Activated T-helper 2 cell treated with anti-CD3 and anti-CD28 coated beads, Interferon-gamma antibody, Interleukin-2, Interleukin-4, amounts not matched to agents 10 μg/mL and 5 μg/mL and 100 μg/mL, durations not matched to agents 14 hours and 24 hours and 36 hours (primary cell): ENCODE measurements around the gene ACADVL. TPM values are rescaled to one million over a fixed set of nuclear protein-coding genes. Genes with fewer than 3 reads are reported as not detected.

Source experiments
- DNase-seq: peaks from one replicate; pipeline ENCODE4 v3.0.0; 2021; ENCODE audit warnings: low spot score
- H3K27ac Mint-ChIP-seq: one replicate; pipeline ENCODE4 v1.8.0; 2021; ENCODE audit warnings: mixed read lengths
- H3K27me3 Mint-ChIP-seq: one replicate; pipeline ENCODE4 v1.8.0; 2021; ENCODE audit warnings: low read depth, mixed read lengths
- H3K36me3 Mint-ChIP-seq: one replicate; pipeline ENCODE4 v1.8.0; 2021; ENCODE audit warnings: low read depth, mixed read lengths
- H3K4me1 Mint-ChIP-seq: one replicate; pipeline ENCODE4 v1.8.0; 2021; ENCODE audit warnings: low read depth, mixed read lengths
- H3K4me3 Mint-ChIP-seq: one replicate; pipeline ENCODE4 v1.8.0; 2021; ENCODE audit warnings: low read depth, mild to moderate bottlenecking, moderate library complexity, mixed read lengths
- H3K9me3 Mint-ChIP-seq: one replicate; pipeline ENCODE4 v1.8.0; 2021; ENCODE audit warnings: mixed read lengths
- intact Hi-C: fragments of 100-400 bp; cut with micrococcal nuclease; formaldehyde crosslinking; loops from one replicate; pipeline ENCODE4 v1.15.1; 2023
- total RNA-seq: library from RNA; stranded (reverse); gene quantifications from 2 replicates; pipeline ENCODE4 v1.2.3, GENCODE V29; 2022

Gene ACADVL
- total RNA-seq, 1 donor from 2014 or later = 492 TPM

DNA sequence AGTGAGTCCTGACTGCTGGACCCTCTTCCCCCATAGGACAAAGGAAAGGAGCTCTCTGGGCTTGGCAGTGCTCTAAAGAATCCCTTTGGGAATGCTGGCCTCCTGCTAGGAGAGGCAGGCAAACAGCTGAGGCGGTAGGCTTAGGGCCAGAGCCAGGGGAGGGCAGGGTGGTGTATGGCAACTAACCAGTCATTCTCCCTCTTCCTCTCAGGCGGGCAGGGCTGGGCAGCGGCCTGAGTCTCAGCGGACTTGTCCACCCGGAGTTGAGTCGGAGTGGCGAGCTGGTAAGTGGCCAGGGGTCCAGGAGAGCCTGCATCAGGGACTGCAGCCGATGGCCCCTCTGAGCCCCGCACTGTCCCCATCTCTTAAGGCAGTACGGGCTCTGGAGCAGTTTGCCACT lies 4.4 kb downstream of the ACADVL start:
- Mint-ChIP-seq H3K36me3 (peaks cover 75% of the 10 kb centered on the region), H3K4me3 (no peak overlapping the region), H3K27ac (no peak overlapping the region), H3K4me1 (peaks cover 25% of the 10 kb centered on the region), H3K9me3 (no peaks in the 10 kb centered on the region), H3K27me3 (no peaks in the 10 kb centered on the region)
- intact Hi-C loops = no loop called here
- no peak for DNase-seq

DNA sequence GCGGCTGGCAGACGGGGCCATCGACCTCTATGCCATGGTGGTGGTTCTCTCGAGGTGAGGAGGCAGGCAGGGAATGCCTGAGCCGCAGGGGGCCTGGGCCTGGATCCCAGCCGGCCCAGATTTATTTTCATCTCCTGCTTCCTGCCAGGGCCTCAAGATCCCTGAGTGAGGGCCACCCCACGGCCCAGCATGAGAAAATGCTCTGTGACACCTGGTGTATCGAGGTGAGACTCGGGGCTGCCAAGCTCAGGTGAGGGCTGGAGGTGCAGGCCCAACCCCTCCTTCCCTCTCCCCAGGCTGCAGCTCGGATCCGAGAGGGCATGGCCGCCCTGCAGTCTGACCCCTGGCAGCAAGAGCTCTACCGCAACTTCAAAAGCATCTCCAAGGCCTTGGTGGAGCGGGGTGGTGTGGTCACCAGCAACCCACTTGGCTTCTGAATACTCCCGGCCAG lies 4.9 kb downstream of the ACADVL start:
- intact Hi-C loops = no loop called here
- peaks cover 20% of the 10 kb centered on the region for H3K4me1 Mint-ChIP-seq
- H3K4me3 Mint-ChIP-seq = no peak overlapping the region
- no peaks in the 10 kb centered on the region for H3K9me3 Mint-ChIP-seq
- DNase-seq = no peak
- H3K27ac Mint-ChIP-seq = no peak overlapping the region
- H3K36me3 Mint-ChIP-seq = peaks cover 80% of the 10 kb centered on the region
- H3K27me3 Mint-ChIP-seq = no peaks in the 10 kb centered on the region

DNA sequence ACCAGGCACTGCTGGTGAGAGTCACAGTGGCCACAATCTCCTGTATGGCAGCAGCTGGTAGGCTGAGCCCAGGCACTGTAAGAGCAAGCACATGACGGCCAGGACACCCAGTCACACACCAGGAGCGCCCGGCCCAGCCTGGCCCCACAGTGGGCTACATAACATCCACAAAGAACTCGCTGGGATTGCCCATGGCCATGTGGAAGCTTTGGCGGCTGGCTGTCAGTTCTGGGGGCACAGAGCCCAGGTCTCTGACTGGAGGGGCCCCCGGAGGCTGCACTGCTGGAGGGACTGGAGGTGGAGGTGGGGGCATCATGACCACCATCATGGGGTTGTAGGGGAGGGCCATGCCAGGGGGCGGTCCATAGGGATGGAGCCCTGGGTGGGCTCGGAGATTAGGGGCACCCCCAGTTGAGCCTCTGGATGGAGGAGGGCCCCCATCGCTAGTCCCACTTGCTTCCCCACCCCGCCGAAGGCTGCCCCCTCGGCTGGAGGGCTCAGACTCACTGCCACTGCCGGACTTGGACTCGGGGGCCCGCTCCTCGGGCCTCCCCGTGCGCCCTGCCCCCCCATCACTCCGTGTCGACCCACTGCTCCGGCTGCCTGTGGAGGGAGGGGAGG lies 6.1 kb downstream of the ACADVL start:
- Mint-ChIP-seq H3K9me3 (no peaks in the 10 kb centered on the region), H3K27ac (no peak overlapping the region), H3K4me3 (no peak overlapping the region), H3K27me3 (no peaks in the 10 kb centered on the region), H3K36me3 (peaks cover 81% of the 10 kb centered on the region), H3K4me1 (peaks cover 13% of the 10 kb centered on the region)
- no peak for DNase-seq
- intact Hi-C loops = no loop called here

DNA sequence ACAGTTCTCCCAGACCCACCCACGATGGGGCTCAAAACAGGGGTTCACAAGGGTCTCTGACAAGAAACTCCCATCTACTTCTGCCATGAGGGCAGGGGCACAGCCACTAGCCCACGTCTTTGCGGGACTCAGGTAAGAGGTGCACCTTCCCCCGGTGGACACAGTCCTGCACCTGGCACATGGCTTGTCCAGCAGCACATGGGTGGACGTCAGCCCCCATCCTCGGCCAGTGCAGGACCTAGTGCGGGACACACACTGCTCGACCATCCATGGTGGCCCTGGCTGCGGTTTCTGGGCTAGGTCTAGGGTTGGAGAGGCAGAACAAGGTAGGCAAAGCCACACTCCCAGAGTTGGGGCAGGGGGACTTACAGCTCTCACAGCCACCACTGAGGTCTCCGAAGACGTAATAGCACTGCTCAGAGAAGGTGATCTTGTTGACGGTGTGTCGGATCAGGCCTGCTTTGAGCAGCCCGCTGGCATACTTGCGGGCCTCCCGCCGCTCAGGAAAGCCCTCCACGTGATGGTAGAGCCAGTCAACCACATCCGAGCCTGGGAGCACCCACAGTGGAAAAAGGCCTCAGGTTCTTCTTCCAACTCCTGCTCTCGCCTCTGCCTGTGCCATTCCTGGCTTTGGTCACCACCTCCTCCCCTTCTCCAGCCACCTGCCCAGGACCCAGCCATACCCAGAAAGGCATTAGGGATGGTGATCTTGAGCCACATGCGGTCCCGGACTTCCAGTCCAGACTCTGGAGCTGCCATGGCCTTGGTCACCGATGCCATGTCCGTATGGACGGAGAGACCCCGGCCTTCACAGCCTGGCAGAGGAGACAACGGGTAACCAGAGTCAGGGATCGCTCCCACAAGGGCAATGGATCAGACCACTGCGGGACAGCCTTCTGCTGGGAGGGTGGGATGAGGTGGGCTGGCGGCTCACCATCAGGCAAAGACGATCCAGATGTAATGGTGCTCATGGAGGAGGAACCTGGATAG lies 7.3 kb downstream of the ACADVL start:
- no peak for DNase-seq
- H3K4me1 Mint-ChIP-seq = peaks cover 6% of the 10 kb centered on the region
- H3K9me3 Mint-ChIP-seq = no peaks in the 10 kb centered on the region
- no peak overlapping the region for H3K4me3 Mint-ChIP-seq
- intact Hi-C loops = no loop called here
- peaks cover 74% of the 10 kb centered on the region for H3K36me3 Mint-ChIP-seq
- H3K27me3 Mint-ChIP-seq = no peaks in the 10 kb centered on the region
- no peak overlapping the region for H3K27ac Mint-ChIP-seq

DNA sequence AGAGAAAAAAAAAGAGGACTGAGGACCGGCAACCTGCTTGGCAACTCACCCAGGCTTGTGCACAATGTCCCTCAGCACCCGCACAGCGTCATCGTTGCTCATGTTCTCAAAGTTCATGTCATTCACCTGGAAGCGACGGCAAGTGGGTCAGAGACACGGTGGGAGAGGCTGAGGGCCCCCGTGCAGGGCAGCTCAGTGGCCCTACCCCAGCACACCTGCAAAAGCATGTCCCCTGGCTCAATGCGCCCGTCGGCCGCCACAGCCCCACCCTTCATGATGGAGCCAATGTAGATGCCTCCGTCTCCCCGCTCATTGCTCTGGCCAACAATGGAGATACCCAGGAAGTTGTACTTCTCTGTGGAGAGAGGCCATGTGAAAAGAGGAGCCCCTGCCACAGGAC lies 9.2 kb downstream of the ACADVL start:
- Mint-ChIP-seq H3K27ac (no peak overlapping the region), H3K27me3 (no peaks in the 10 kb centered on the region), H3K4me3 (no peak overlapping the region), H3K36me3 (peaks cover 60% of the 10 kb centered on the region), H3K9me3 (no peaks in the 10 kb centered on the region), H3K4me1 (peaks cover 20% of the 10 kb centered on the region)
- intact Hi-C loops = no loop called here
- no peak for DNase-seq

DNA sequence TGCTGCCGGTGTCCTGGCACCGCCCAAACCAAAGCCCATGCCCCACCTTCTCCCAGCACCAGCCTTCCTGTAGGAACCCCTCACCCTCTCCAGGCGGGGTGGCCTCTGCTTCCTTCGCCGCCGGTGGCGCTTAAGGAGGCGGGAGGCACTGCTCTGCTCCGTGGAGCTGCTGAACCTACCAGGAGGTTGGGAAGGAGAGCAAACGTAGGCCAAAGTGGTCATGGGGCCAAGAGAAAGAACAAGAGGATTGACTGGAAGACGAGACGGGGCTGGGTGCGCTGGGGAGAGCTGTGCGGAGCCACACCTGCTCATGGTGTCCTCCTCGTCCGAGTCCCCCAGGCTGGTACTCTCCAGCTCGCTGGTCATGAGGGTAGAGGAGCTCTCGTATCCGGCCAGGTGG lies 9.8 kb downstream of the ACADVL start:
- Mint-ChIP-seq H3K4me1 (peaks cover 20% of the 10 kb centered on the region), H3K4me3 (no peak overlapping the region), H3K36me3 (peaks cover 57% of the 10 kb centered on the region), H3K9me3 (no peaks in the 10 kb centered on the region), H3K27me3 (no peaks in the 10 kb centered on the region), H3K27ac (no peak overlapping the region)
- no peak for DNase-seq
- intact Hi-C loops = no loop called here

DNA sequence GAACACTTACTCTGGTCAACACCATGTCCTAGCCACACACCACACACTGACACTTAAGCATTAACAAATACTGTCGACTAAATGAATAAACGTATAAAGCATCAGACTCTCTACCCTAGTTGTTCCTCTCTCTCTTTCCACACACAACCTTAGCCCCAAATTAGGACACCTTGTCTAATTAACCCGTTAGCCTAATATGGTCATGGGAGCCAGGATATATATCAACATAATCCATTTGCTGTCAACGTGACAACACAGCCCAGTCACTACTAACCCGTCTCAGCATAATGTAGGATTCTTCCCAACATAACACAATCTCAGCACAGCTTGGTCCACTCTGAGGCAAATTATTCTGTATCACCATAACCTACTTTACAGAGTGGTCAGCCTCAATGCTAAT lies 12.4 kb downstream of the ACADVL start:
- Mint-ChIP-seq H3K27me3 (no peaks in the 10 kb centered on the region), H3K9me3 (no peaks in the 10 kb centered on the region), H3K27ac (peak overlapping the region; percentile 17), H3K4me3 (peak overlapping the region; percentile 27), H3K4me1 (peaks cover 40% of the 10 kb centered on the region), H3K36me3 (peaks cover 63% of the 10 kb centered on the region)
- no peak for DNase-seq
- intact Hi-C loops = no loop called here

DNA sequence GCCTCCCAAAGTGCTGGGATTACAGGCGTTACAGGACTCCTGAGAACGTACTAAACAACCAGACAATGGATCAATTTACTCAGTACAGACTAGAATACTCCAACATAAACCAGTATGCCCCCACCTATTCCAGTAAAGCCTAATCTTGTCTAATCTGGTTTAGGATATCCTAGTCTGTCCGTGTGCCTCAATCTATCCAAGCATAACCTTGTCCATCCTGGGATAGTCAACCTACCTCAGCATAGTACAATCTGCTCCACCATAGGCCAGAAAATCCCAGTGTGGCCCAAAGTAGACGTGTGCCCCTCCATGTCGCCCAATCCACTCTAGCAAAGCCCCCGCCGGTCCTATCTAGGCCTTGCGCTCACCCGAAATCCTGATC lies 14.0 kb downstream of the ACADVL start:
- Mint-ChIP-seq H3K27me3 (no peaks in the 10 kb centered on the region), H3K4me3 (peak overlapping the region; percentile 98), H3K36me3 (peaks cover 58% of the 10 kb centered on the region), H3K27ac (peak overlapping the region; percentile 87), H3K4me1 (peaks cover 38% of the 10 kb centered on the region), H3K9me3 (no peaks in the 10 kb centered on the region)
- no peak for DNase-seq
- intact Hi-C loops = loop anchor here (1.0 kb wide), 1 partner anchor 12 kb away; no protein-coding TSS in a partner anchor

DNA sequence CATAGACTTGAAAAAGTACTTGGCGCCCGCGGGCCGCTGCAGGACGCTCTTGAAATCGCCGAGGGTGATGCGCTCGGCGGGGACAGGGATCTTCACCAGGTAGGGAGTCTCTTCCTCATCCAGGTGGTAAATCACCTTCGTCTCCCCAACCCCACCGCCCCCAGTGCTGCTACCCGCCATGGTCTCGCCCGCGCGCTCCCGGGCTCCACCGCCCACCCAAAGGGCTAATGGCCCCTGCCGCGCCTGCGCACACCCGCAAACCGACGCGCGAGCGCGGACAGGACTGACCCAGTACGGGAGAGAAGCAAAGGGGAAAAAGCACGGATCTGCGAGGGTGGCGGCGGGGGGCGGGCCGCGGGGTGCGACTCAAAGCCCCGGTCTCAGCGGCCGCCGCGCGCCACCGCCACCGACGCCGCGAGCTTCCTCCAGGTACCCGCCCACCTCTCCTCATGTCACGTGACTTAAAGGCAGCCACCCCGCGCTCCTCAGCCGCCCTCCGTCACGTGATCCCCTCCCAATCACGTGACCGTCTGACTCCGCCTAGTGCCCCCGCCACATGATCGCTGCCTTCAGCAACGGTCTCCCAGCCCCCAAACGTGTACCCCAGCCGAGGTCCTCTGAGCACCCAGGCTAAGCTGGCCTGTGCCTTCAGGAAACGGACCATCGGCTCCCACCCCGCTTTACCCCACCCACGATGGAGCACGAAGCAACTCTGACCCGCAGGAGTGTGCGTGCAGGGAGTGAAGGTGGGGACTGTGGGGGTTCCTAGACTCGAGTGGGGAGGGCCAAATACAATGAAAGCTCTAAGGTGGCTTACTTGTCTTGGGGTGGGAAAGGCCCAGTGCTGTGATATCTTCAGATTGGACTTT lies 14.6 kb downstream of the ACADVL start, which contains the start of gene DVL2:
Gene DVL2, minus strand, starts transcription at position 435 of the 869 bp plus-strand sequence. Its CDS starts 255 bp downstream, at position 180.
- H3K27ac Mint-ChIP-seq = peak within 1 kb of the TSS; percentile 87
- H3K27me3 Mint-ChIP-seq = no peaks in the 10 kb centered on the region
- peaks cover 54% of the 10 kb centered on the region for H3K36me3 Mint-ChIP-seq
- DNase-seq = peak; percentile 93
- no peaks in the 10 kb centered on the region for H3K9me3 Mint-ChIP-seq
- intact Hi-C loops = loop anchor here (1.0 kb wide), 1 partner anchor 13 kb away; no protein-coding TSS in a partner anchor
- H3K4me1 Mint-ChIP-seq = peaks cover 38% of the 10 kb centered on the region
- peak within 1 kb of the TSS; percentile 98 for H3K4me3 Mint-ChIP-seq

DNA sequence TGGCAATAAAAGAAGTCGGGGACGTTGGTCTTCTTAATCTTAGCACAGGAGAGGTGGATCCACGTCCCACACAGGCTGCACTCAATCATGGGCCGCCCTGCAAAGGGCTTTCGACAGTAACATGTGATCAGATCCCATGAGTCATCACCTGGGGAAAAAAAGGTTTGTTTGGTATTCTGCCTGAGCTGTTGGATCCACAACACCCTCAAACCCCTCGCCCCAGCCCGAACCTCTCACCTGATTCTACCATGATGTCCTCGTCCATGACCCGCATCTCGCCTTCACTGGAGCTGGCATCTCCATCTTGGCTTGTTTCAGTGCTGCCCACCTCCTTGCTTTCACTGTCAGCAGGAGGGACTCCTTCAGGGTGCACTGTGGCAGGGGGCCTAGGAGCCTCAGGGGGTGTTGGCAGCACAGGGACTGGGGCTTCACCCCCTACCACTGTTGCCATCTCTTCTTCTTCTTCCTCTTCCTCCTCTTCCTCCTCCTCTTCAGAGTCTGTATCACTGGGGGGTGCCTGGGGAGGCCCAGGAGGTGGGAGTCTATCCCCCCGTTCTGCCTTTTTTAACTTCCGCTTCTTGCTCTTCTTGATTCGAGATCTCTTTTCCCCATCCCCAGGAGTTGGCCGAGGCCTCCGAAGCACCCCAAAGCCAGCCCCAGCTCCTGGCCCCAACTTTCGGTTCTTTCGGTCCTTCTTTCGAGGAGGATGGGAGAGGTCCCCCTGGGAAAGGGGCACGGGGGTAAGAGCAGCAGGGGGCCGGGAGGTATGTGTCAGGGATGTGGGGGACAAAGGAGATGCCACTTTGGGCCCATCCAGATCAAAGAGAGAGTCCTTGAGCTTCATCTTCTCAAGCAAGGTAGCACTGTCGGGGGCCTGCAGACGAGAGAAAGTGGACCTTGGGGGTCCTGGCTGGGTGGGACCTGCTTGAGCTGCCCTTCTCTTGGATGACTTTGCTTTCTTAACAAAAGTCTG lies 16.2 kb downstream of the ACADVL start:
- H3K36me3 Mint-ChIP-seq = peaks cover 51% of the 10 kb centered on the region
- H3K4me1 Mint-ChIP-seq = peaks cover 46% of the 10 kb centered on the region
- no peaks in the 10 kb centered on the region for H3K27me3 Mint-ChIP-seq
- H3K9me3 Mint-ChIP-seq = no peaks in the 10 kb centered on the region
- H3K27ac Mint-ChIP-seq = no peak overlapping the region
- intact Hi-C loops = no loop called here
- DNase-seq = no peak
- H3K4me3 Mint-ChIP-seq = peak overlapping the region; percentile 98

DNA sequence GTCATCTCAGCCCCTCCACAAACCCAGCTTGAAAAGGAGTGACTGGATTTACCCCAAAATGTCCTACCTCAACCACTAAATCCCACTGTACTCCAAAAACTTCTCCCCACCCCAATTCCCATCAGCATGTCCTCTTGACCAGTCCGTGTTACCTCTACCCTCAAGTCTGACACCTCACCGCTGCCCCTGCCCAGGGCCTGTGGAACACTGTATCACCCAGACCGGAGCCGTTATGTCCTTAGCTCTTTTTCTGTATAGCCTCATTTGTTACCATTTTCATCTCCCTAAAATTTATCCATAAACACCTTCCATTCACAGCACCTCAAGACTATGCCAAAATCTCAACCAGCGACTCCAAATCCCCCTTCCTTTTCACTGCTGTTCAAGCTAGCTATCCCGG lies 17.1 kb downstream of the ACADVL start:
- Mint-ChIP-seq H3K4me1 (peaks cover 55% of the 10 kb centered on the region), H3K36me3 (peaks cover 58% of the 10 kb centered on the region), H3K4me3 (peak overlapping the region; percentile 98), H3K27me3 (no peaks in the 10 kb centered on the region), H3K9me3 (no peaks in the 10 kb centered on the region), H3K27ac (peak overlapping the region; percentile 86)
- DNase-seq = no peak
- intact Hi-C loops = no loop called here
